Measurements from ENCODE around the gene WFIKKN1. TPM values are rescaled to one million over a fixed set of nuclear protein-coding genes. Genes with fewer than 3 reads are reported as not detected.

WFIKKN1 gene
- total and polyA plus RNA-seq, 2 of the 13 experiments (the other 11 are each of a cell fraction or from before 2014, with no cell fraction given) = 1.7 to 4.9 TPM

DNA sequence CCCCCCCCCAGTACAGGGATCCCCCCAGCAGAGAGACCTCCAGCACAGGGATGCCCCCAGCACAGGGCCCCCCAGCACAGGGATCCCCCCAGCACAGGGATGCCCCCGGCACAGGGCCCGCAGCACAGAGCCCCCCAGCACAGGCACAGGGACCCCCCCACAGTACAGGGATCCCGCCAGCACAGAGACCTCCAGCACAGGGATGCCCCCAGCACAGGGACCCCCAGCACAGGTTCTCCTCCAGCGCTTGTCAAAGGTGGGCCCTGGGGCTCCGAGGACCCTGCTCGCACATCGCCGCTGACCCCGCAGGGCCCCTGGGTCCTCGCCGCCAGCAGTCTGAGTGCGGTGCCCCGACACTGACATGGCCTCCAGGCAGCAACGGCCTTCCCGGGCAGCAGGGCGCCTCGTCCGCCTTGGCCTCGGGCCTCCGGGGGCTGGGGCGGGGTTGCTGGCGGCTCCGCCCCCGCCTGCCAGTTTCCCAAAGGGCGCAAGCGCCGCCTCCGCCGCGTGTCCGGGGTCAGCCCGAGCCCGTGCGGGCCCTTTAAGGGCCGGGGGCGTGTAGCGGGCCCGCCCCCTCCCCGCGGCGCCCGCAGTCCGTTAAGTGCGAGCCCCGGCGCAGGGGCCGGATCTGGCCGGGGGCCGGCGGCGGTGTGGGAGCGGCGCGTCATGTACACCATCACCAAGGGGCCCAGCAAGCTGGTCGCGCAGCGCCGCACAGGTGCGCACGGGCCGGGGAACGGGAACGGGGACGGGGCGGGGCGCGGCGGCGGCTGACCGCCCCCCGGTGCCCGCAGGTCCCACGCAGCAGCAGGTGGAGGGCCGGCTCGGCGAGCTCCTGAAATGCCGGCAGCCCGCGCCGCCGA is 10.8 kb downstream of the WFIKKN1 start, which contains the start of gene MCRIP2 (continued):
- TF ChIP-seq, protein P1, sequence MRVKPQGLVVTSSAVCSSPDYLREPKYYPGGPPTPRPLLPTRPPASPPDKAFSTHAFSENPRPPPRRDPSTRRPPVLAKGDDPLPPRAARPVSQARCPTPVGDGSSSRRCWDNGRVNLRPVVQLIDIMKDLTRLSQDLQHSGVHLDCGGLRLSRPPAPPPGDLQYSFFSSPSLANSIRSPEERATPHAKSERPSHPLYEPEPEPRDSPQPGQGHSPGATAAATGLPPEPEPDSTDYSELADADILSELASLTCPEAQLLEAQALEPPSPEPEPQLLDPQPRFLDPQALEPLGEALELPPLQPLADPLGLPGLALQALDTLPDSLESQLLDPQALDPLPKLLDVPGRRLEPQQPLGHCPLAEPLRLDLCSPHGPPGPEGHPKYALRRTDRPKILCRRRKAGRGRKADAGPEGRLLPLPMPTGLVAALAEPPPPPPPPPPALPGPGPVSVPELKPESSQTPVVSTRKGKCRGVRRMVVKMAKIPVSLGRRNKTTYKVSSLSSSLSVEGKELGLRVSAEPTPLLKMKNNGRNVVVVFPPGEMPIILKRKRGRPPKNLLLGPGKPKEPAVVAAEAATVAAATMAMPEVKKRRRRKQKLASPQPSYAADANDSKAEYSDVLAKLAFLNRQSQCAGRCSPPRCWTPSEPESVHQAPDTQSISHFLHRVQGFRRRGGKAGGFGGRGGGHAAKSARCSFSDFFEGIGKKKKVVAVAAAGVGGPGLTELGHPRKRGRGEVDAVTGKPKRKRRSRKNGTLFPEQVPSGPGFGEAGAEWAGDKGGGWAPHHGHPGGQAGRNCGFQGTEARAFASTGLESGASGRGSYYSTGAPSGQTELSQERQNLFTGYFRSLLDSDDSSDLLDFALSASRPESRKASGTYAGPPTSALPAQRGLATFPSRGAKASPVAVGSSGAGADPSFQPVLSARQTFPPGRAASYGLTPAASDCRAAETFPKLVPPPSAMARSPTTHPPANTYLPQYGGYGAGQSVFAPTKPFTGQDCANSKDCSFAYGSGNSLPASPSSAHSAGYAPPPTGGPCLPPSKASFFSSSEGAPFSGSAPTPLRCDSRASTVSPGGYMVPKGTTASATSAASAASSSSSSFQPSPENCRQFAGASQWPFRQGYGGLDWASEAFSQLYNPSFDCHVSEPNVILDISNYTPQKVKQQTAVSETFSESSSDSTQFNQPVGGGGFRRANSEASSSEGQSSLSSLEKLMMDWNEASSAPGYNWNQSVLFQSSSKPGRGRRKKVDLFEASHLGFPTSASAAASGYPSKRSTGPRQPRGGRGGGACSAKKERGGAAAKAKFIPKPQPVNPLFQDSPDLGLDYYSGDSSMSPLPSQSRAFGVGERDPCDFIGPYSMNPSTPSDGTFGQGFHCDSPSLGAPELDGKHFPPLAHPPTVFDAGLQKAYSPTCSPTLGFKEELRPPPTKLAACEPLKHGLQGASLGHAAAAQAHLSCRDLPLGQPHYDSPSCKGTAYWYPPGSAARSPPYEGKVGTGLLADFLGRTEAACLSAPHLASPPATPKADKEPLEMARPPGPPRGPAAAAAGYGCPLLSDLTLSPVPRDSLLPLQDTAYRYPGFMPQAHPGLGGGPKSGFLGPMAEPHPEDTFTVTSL (CRISPR knock-in tag; IDR thresholded peaks at IDR 0.05; ENCODE audit: borderline replicate concordance) = no peak
- TF ChIP-seq NONO (IDR thresholded peaks at IDR 0.05) (no peak), NONO (CRISPR knock-in tag; conservative IDR thresholded peaks at IDR 0.05) (peak; percentile 68), AKAP8 (CRISPR knock-in tag; IDR thresholded peaks at IDR 0.05) (0 out of 2 replicates have a peak, but pooled peaks have one; percentile 51), THYN1 (CRISPR knock-in tag; IDR thresholded peaks at IDR 0.05; ENCODE audit: borderline replicate concordance, low read depth) (no peak), TGIF2 (CRISPR knock-in tag; IDR thresholded peaks at IDR 0.05) (peak; percentile 48; the same call in 1 of the 2 replicates), HNRNPH1 (optimal IDR thresholded peaks at IDR 0.05; ENCODE audit: low read depth, low read length) (no peak), ZNF878 (CRISPR knock-in tag; IDR thresholded peaks at IDR 0.05) (0 out of 2 replicates have a peak, but pooled peaks have one; percentile 65), PTBP1 (IDR thresholded peaks at IDR 0.05; ENCODE audit: low read depth, low read length, poor library complexity, severe bottlenecking) (no peak), RFXAP (CRISPR knock-in tag; IDR thresholded peaks at IDR 0.05; ENCODE audit: borderline replicate concordance) (no peak), TEAD2 (CRISPR knock-in tag; IDR thresholded peaks at IDR 0.05) (no peak), ZBTB21 (CRISPR knock-in tag; IDR thresholded peaks at IDR 0.05) (no peak), ARNT2 (CRISPR knock-in tag; IDR thresholded peaks at IDR 0.05; ENCODE audit: low read depth) (no peak), REL (CRISPR knock-in tag; conservative IDR thresholded peaks at IDR 0.05) (no peak), ZSCAN29 (CRISPR knock-in tag; conservative IDR thresholded peaks at IDR 0.05) (no peak), ZNF720 (CRISPR knock-in tag; IDR thresholded peaks at IDR 0.05) (no peak), ZC3H4 (CRISPR knock-in tag; IDR thresholded peaks at IDR 0.05; ENCODE audit: borderline replicate concordance) (no peak), ATF1 (CRISPR knock-in tag; IDR thresholded peaks at IDR 0.05) (no peak)
- TF ChIP-seq, protein P2, sequence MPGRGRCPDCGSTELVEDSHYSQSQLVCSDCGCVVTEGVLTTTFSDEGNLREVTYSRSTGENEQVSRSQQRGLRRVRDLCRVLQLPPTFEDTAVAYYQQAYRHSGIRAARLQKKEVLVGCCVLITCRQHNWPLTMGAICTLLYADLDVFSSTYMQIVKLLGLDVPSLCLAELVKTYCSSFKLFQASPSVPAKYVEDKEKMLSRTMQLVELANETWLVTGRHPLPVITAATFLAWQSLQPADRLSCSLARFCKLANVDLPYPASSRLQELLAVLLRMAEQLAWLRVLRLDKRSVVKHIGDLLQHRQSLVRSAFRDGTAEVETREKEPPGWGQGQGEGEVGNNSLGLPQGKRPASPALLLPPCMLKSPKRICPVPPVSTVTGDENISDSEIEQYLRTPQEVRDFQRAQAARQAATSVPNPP (CRISPR knock-in tag; IDR thresholded peaks at IDR 0.05) = 0 out of 2 replicates have a peak, but pooled peaks have one; percentile 18
- TF ChIP-seq, protein P3, sequence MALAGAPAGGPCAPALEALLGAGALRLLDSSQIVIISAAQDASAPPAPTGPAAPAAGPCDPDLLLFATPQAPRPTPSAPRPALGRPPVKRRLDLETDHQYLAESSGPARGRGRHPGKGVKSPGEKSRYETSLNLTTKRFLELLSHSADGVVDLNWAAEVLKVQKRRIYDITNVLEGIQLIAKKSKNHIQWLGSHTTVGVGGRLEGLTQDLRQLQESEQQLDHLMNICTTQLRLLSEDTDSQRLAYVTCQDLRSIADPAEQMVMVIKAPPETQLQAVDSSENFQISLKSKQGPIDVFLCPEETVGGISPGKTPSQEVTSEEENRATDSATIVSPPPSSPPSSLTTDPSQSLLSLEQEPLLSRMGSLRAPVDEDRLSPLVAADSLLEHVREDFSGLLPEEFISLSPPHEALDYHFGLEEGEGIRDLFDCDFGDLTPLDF (CRISPR knock-in tag; IDR thresholded peaks at IDR 0.05) = no peak
- TF ChIP-seq, protein P4, sequence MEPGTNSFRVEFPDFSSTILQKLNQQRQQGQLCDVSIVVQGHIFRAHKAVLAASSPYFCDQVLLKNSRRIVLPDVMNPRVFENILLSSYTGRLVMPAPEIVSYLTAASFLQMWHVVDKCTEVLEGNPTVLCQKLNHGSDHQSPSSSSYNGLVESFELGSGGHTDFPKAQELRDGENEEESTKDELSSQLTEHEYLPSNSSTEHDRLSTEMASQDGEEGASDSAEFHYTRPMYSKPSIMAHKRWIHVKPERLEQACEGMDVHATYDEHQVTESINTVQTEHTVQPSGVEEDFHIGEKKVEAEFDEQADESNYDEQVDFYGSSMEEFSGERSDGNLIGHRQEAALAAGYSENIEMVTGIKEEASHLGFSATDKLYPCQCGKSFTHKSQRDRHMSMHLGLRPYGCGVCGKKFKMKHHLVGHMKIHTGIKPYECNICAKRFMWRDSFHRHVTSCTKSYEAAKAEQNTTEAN (CRISPR knock-in tag; conservative IDR thresholded peaks at IDR 0.05) = peak; percentile 68; the same call in 1 of the 2 replicates
